Liver (tissue), 3 donors: Measurements from ENCODE around the gene ADISSP.

Source experiments
- FOXA1 ChIP-seq: IDR thresholded peaks from 2 replicates; pipeline ENCODE4 v1.6.1; 2016; ENCODE audit warnings: antibody characterized with exemption
- JUND ChIP-seq, 2 donors: IDR thresholded peaks; 2 replicates each; pipeline ENCODE4 v1.6.1; 2016; ENCODE audit warnings: antibody characterized with exemption in 2 of 2
- MAX ChIP-seq: IDR thresholded peaks from 2 replicates; pipeline ENCODE4 v1.6.1; 2016; ENCODE audit warnings: antibody characterized with exemption
- SP1 ChIP-seq: IDR thresholded peaks from 2 replicates; pipeline ENCODE4 v1.6.1; 2018; ENCODE audit warnings: antibody characterized with exemption, mild to moderate bottlenecking
- TAF1 ChIP-seq: conservative IDR thresholded peaks from 2 replicates; pipeline ENCODE4 v1.6.1; 2016; ENCODE audit warnings: antibody characterized with exemption, mild to moderate bottlenecking
- YY1 ChIP-seq: IDR thresholded peaks from 2 replicates; pipeline ENCODE4 v1.6.1; 2016; ENCODE audit warnings: antibody characterized with exemption, mild to moderate bottlenecking
- TF ChIP-seq, protein P1 (sequence below): fragments of 150-350 bp; IDR thresholded peaks from 2 replicates; pipeline ENCODE4 v1.5.1; 2017; ENCODE audit warnings: improper control_type of control experiment, low read depth, low read length; ENCODE audit not compliant: missing input control
- donor health status: healthy.
- donor health status: healthy.

- TF ChIP-seq, protein P1, sequence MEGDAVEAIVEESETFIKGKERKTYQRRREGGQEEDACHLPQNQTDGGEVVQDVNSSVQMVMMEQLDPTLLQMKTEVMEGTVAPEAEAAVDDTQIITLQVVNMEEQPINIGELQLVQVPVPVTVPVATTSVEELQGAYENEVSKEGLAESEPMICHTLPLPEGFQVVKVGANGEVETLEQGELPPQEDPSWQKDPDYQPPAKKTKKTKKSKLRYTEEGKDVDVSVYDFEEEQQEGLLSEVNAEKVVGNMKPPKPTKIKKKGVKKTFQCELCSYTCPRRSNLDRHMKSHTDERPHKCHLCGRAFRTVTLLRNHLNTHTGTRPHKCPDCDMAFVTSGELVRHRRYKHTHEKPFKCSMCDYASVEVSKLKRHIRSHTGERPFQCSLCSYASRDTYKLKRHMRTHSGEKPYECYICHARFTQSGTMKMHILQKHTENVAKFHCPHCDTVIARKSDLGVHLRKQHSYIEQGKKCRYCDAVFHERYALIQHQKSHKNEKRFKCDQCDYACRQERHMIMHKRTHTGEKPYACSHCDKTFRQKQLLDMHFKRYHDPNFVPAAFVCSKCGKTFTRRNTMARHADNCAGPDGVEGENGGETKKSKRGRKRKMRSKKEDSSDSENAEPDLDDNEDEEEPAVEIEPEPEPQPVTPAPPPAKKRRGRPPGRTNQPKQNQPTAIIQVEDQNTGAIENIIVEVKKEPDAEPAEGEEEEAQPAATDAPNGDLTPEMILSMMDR = no peak
- TF ChIP-seq FOXA1 (no peak), TAF1 (no peak), MAX (no peak), JUND (IDR thresholded peaks at IDR 0.05) (no peak), SP1 (no peak), YY1 (no peak)
Observed at GRCh38 chr20:3796477-3797225, 29.1 kb upstream of the ADISSP start.
